ENCODE measurements around the gene LRBA. TPM values are rescaled to one million over a fixed set of nuclear protein-coding genes. Genes with fewer than 3 reads are reported as not detected.

The LRBA gene
- total RNA-seq, 1 donor from 2014 or later: 39.9 TPM

DNA sequence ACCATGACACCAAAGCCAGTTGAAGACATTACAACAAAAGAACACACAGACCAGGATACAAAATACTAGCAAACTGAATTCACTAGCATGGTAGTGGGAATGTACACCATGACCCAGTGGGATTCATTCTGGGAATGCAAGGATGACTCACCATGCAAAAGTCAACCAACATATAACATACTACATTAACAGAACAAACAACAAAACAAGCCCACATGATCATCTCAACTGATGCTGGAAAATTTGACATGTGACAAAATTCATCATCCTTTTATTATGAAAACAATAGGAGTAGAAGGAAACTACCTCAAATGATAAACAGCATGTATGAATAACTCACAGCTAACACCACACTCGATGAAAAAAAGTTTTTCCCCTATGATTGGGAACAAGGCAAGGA, 746.6 kb downstream of the LRBA start:
- DNase-seq (no peak), ATAC-seq (no peak)
- Histone ChIP-seq H3K27ac (no peak overlapping the region), H3K27me3 (no peaks in the 10 kb centered on the region), H3K36me3 (peaks cover 6% of the 10 kb centered on the region), H3K4me1 (no peaks in the 10 kb centered on the region), H3K4me3 (no peak overlapping the region), H3K9me3 (no peaks in the 10 kb centered on the region)
- TF ChIP-seq, protein P1, sequence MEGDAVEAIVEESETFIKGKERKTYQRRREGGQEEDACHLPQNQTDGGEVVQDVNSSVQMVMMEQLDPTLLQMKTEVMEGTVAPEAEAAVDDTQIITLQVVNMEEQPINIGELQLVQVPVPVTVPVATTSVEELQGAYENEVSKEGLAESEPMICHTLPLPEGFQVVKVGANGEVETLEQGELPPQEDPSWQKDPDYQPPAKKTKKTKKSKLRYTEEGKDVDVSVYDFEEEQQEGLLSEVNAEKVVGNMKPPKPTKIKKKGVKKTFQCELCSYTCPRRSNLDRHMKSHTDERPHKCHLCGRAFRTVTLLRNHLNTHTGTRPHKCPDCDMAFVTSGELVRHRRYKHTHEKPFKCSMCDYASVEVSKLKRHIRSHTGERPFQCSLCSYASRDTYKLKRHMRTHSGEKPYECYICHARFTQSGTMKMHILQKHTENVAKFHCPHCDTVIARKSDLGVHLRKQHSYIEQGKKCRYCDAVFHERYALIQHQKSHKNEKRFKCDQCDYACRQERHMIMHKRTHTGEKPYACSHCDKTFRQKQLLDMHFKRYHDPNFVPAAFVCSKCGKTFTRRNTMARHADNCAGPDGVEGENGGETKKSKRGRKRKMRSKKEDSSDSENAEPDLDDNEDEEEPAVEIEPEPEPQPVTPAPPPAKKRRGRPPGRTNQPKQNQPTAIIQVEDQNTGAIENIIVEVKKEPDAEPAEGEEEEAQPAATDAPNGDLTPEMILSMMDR (IDR thresholded peaks at IDR 0.05): no peak
- intact Hi-C loops (cut with DNase I): no loop called here

DNA sequence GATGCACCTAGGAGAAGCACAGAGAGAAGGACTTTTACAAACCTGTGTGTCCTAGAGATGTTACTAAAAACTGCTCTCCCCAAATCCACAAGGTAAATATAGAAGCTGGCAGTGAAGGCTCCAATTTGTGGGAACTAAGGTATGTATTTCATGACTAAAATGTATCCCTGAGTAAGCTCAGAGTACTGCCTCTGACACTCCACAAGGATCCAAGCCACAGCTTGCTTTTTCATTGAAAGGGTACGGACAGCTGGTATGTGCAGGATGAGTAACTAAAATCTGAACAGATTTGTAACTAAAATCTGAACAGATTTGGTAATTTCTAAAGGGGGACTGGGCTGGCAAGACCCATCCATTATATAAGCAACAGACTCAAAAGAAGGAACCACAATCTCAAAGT, 749.3 kb downstream of the LRBA start:
- TF ChIP-seq, protein P1 (IDR thresholded peaks at IDR 0.05): no peak
- no peak overlapping the region for H3K4me3 ChIP-seq
- DNase-seq (no peak), ATAC-seq (no peak)
- intact Hi-C loops (cut with DNase I): no loop called here
- H3K9me3 ChIP-seq: no peaks in the 10 kb centered on the region
- H3K4me1 ChIP-seq: no peaks in the 10 kb centered on the region
- peaks cover 6% of the 10 kb centered on the region for H3K36me3 ChIP-seq
- H3K27me3 ChIP-seq: no peaks in the 10 kb centered on the region
- no peak overlapping the region for H3K27ac ChIP-seq

DNA sequence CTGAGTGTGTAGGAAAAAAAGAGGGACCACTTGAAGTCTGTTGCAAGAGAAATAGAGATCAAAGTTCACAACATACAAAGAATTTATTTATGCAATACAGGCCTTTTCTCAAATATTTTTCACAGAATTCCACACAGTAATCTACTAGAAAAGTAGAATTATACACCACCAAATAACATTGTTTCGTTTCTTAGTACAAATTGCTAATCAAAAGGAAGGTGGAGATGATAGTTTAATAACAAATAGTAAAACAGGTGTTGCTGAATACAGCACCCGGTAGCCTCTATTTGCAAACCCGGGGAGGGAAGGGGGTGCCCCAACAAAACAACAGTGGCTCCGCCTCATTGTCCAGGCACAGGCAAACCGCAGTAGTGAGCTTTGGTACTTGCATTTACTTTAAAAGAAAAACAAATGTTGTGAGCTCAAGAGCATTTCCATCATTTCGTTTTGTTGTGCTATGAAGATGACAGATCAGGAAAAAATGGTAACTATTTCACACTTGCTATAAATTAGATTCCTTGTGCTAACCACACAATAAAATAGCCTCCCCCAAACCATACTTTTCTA, 750.4 kb downstream of the LRBA start:
- H3K27me3 ChIP-seq: no peaks in the 10 kb centered on the region
- intact Hi-C loops (cut with DNase I): no loop called here
- no peaks in the 10 kb centered on the region for H3K4me1 ChIP-seq
- DNase-seq: no peak
- TF ChIP-seq, protein P1 (IDR thresholded peaks at IDR 0.05): no peak
- no peaks in the 10 kb centered on the region for H3K9me3 ChIP-seq
- H3K4me3 ChIP-seq: no peak overlapping the region
- H3K27ac ChIP-seq: no peak overlapping the region
- peaks cover 6% of the 10 kb centered on the region for H3K36me3 ChIP-seq
- ATAC-seq: no peak

DNA sequence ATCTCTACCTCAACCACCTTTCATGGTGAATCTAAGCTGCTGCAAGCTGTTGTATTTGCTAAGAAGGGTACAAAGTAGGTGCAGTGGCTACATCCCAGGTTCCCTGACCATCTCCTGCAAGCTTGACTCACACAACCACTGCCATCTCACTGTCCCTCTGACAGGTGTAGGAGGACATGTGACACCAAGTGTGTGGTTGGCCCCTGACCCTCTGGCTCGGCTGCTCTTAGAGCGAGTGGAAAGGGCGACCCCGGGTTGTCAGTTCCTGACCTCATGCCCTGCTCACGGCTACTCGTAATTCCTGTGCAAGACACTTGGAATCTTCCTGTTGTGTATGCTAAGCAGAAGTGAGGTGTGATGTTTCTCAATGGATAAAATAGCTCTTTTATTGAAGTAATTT, 752.5 kb downstream of the LRBA start:
- no peaks in the 10 kb centered on the region for H3K27me3 ChIP-seq
- no peaks in the 10 kb centered on the region for H3K4me1 ChIP-seq
- TF ChIP-seq, protein P1 (IDR thresholded peaks at IDR 0.05): no peak
- peaks cover 6% of the 10 kb centered on the region for H3K36me3 ChIP-seq
- ATAC-seq (peak; percentile 27), DNase-seq (no peak)
- intact Hi-C loops (cut with DNase I): no loop called here
- H3K27ac ChIP-seq: no peak overlapping the region
- H3K4me3 ChIP-seq: no peak overlapping the region
- no peaks in the 10 kb centered on the region for H3K9me3 ChIP-seq

DNA sequence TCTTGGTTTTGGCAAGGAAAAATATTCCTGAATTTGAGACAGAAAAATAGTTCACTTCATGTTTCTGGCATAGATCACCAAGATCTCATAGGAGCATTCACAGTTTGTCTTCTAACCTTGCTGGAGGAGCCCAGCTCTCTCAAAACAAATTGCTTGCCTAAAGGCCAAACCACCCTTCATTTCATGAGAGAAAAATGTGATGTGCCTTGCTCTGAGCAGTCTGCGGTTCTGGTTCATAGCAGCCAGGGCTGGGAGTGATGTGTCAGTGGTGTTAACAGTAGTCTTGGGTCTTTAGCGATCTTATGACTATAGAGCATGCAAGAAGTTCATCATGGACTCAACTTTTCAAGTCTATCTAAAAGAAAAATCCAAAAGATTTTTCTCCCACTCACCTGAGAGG, 753.5 kb downstream of the LRBA start:
- H3K9me3 ChIP-seq: no peaks in the 10 kb centered on the region
- DNase-seq (no peak), ATAC-seq (no peak)
- H3K36me3 ChIP-seq: peaks cover 6% of the 10 kb centered on the region
- H3K27ac ChIP-seq: no peak overlapping the region
- TF ChIP-seq, protein P1 (IDR thresholded peaks at IDR 0.05): no peak
- intact Hi-C loops (cut with DNase I): no loop called here
- no peak overlapping the region for H3K4me3 ChIP-seq
- H3K4me1 ChIP-seq: no peaks in the 10 kb centered on the region
- no peaks in the 10 kb centered on the region for H3K27me3 ChIP-seq
